K562 treated with DMSO at 1 percent for 12 hours (cell line): ENCODE data around the gene CYP27B1. TPM values are rescaled to one million over a fixed set of nuclear protein-coding genes. Genes with fewer than 3 reads are reported as not detected.

Source experiments
- total RNA-seq: library from RNA; unstranded; fragments of 300-600 nt; gene quantifications from 2 replicates; pipeline ENCODE4 v1.2.3, GENCODE V29; 2022; ENCODE audit not compliant: insufficient read depth

The CYP27B1 gene
- 0.65 and 0.74 TPM in 2 replicates for total RNA-seq

GRCh38 chr12:57766464-57767304 lies at the start of gene CYP27B1:
Gene CYP27B1 (minus strand): TSS chr12:57767078. CDS start chr12:57767041, 37 bp downstream.

GRCh38 chr12:57782608-57783465 lies 16.0 kb upstream of the CYP27B1 start, which contains the start of gene TSFM:
Gene TSFM (plus strand): TSS chr12:57782787. CDS start chr12:57782802, 15 bp downstream.

GRCh38 chr12:57772429-57773322 lies 5.8 kb upstream of the CYP27B1 start, which contains the start of gene EEF1AKMT3:
Gene EEF1AKMT3 (plus strand): TSS chr12:57772614. CDS start chr12:57772725, 111 bp downstream.

GRCh38 chr12:57771873-57772428 lies 5.1 kb upstream of the CYP27B1 start, which contains the start of gene METTL1:
Gene METTL1 (minus strand): TSS chr12:57772105. CDS start chr12:57772083, 22 bp downstream.

GRCh38 chr12:57754411-57755193 lies 12.3 kb downstream of the CYP27B1 start, which contains the start of gene MARCHF9:
Gene MARCHF9 (plus strand): TSS chr12:57755103. CDS start chr12:57755529, 426 bp downstream.

GRCh38 chr12:57751788-57752667 lies 14.8 kb downstream of the CYP27B1 start, which contains the start of gene CDK4:
Gene CDK4 (minus strand): TSS chr12:57752310. CDS start chr12:57751717, 593 bp downstream.

GRCh38 chr12:57744777-57745484 lies 21.9 kb downstream of the CYP27B1 start, which contains the start of gene TSPAN31:
Gene TSPAN31 (plus strand): TSS chr12:57745039. CDS start chr12:57745155, 116 bp downstream.

GRCh38 chr12:57738661-57739237 lies 28.1 kb downstream of the CYP27B1 start, which contains the start of gene AGAP2:
Gene AGAP2 (minus strand): TSS chr12:57738742. CDS start chr12:57738246, 496 bp downstream.

Other genes starting within 250 kb of the CYP27B1 start
- 211 and 237 TPM in 2 replicates for gene DDIT3, start 246.6 kb downstream of the CYP27B1 start, total RNA-seq
- gene MBD6, start 244.3 kb downstream of the CYP27B1 start, total RNA-seq, result 9.5 and 30.4 TPM in 2 replicates
- 159 and 198 TPM in 2 replicates for gene DCTN2, start 219.9 kb downstream of the CYP27B1 start, total RNA-seq
- gene KIF5A, start 217.0 kb downstream of the CYP27B1 start, total RNA-seq, result 2.2 and 13.9 TPM in 2 replicates
- gene PIP4K2C, start 175.9 kb downstream of the CYP27B1 start, total RNA-seq, result 14.9 and 38.4 TPM in 2 replicates
- gene DTX3, start 162.3 kb downstream of the CYP27B1 start, total RNA-seq, result not detected in 2 replicates
- gene ARHGEF25, start 155.6 kb downstream of the CYP27B1 start, total RNA-seq, result 8.4 and 14.2 TPM in 2 replicates
- gene B4GALNT1, start 133.9 kb downstream of the CYP27B1 start, total RNA-seq, result 19.6 and 67.1 TPM in 2 replicates
- gene OS9, start 72.9 kb downstream of the CYP27B1 start, total RNA-seq, result 231 and 291 TPM in 2 replicates
- 0.82 TPM in 1 of 2 replicates, not detected in the other for gene AGAP2, start 28.3 kb downstream of the CYP27B1 start, total RNA-seq
- gene TSPAN31, start 22.0 kb downstream of the CYP27B1 start, total RNA-seq, result 8.0 and 16.3 TPM in 2 replicates
- 148 and 190 TPM in 2 replicates for gene CDK4, start 14.8 kb downstream of the CYP27B1 start, total RNA-seq
- 10.6 and 12.2 TPM in 2 replicates for gene MARCHF9, start 12.0 kb downstream of the CYP27B1 start, total RNA-seq
- gene METTL1, start 5.0 kb upstream of the CYP27B1 start, total RNA-seq, result 6.5 and 9.4 TPM in 2 replicates
- 2.5 and 5.1 TPM in 2 replicates for gene EEF1AKMT3, start 5.5 kb upstream of the CYP27B1 start, total RNA-seq
- gene TSFM, start 15.7 kb upstream of the CYP27B1 start, total RNA-seq, result 25.0 and 36.0 TPM in 2 replicates
- 1.6 TPM in 1 of 2 replicates, not detected in the other for gene AVIL, start 51.7 kb upstream of the CYP27B1 start, total RNA-seq
- gene CTDSP2, start 79.7 kb upstream of the CYP27B1 start, total RNA-seq, result 51.2 and 139 TPM in 2 replicates
- 12.3 and 13.7 TPM in 2 replicates for gene ATP23, start 174.5 kb upstream of the CYP27B1 start, total RNA-seq